Erythroblast (primary cell): ENCODE measurements around the gene OR2M3.

Experiments used
- GATA1 ChIP-seq: IDR thresholded peaks from 2 replicates; pipeline ENCODE4 v1.6.1; 2011; ENCODE audit warnings: low read depth, mild to moderate bottlenecking, control low read depth, low read length, moderate library complexity
- POLR2A ChIP-seq: IDR thresholded peaks from 2 replicates; pipeline ENCODE4 v1.6.1; 2011; ENCODE audit warnings: mild to moderate bottlenecking, low read length

DNA sequence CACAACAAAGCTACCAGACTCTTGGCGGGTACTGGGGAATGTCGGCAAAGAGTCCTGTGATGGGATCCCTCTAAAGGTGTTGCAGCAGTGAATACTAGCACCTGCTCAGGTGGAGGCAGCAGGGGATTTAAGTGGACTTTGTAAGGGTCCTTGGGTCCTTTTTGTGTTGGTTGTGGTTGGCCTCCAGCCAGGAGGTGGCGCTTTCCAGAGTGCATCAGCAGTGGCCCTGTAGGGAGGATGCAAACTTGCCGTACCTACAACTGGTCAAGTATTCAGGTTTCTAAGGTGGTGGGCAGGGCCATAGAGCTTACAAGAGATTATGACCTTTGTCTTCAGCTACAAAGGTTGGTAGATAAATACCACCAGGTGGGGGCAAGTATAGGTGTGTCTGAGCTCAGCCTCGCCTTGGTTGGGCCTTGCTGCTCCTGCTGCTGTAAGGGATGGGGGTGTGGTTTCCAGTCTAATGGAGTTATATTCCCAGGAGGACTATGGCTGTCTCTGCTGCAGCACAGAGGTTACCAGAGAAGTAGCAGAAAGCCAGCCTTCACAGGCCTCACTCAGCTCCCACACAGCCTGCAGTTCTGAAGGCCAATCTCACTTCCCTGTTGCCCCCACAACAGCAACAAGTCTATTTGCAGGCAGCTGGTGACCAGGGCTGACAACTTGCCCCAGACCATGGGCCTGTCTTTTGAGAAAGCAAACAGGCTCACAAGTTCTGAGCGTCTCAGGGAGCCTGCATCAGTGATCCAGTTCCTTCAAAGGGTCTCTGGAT, 44.8 kb upstream of the OR2M3 start:
- TF ChIP-seq POLR2A (no peak), GATA1 (no peak)
